Heart left ventricle (tissue), 16 donors: ENCODE measurements around the gene CCDC146. TPM values are rescaled to one million over a fixed set of nuclear protein-coding genes. Genes with fewer than 3 reads are reported as not detected.
A peak's percentile ranks its signal among the peaks of the same experiment; 100 is the strongest.

Experiments
- ATAC-seq, 4 donors: fragments of 200-7000 bp; cut with Tn5 transposase; one replicate each; pipeline ENCODE4 v1.9.1; 2020 to 2022; ENCODE audit warnings: moderate library complexity in 4 of 4, mild to moderate bottlenecking in 3 of 4, moderate number of reproducible peaks in 1 of 4
- DNase-seq, 5 donors: peaks; one replicate each; pipeline ENCODE4 v3.0.0-alpha.2; 2020
- H3K27ac ChIP-seq, 12 donors: fragments of 200-600 bp; sonication (generic) in 4 of 12; one replicate each; pipeline versions ENCODE4 v1.5.0 to v1.8.0; 2016 to 2022; ENCODE audit warnings: mild to moderate bottlenecking in 2 of 12
- H3K27me3 ChIP-seq, 9 donors: fragments of 200-600 bp; sonication (generic) in 2 of 9; one replicate each; pipeline versions ENCODE4 v1.5.1 to v1.8.0; 2016 to 2022; ENCODE audit warnings: mild to moderate bottlenecking in 3 of 9
- H3K36me3 ChIP-seq, 9 donors: fragments of 200-600 bp; sonication (generic) in 2 of 9; one replicate each; pipeline versions ENCODE4 v1.5.0 to v1.8.0; 2018 to 2022; ENCODE audit warnings: mild to moderate bottlenecking in 2 of 9
- H3K4me1 ChIP-seq, 12 donors: fragments of 200-600 bp; sonication (generic) in 4 of 12; one replicate each; pipeline versions ENCODE4 v1.5.0 to v1.8.0; 2016 to 2022; ENCODE audit warnings: mild to moderate bottlenecking in 3 of 12
- H3K4me3 ChIP-seq, 12 donors: fragments of 200-600 bp; sonication (generic) in 4 of 12; one replicate each; pipeline versions ENCODE4 v1.5.0 to v1.8.0; 2017 to 2022; ENCODE audit warnings: mild to moderate bottlenecking in 9 of 12, moderate library complexity in 4 of 12
- H3K9me3 ChIP-seq, 12 donors: fragments of 200-600 bp; sonication (generic) in 4 of 12; one replicate each; pipeline versions ENCODE4 v1.5.0 to v1.8.0; 2016 to 2022; ENCODE audit warnings: mild to moderate bottlenecking in 1 of 12
- CTCF ChIP-seq, 12 donors: fragments of 200-600 bp; sonication (generic) in 4 of 12; IDR thresholded peaks; one replicate each; pipeline versions ENCODE4 v1.5.0 to v1.8.0; 2018 to 2022; ENCODE audit warnings: antibody characterized with exemption in 12 of 12, mild to moderate bottlenecking in 5 of 12
- POLR2A ChIP-seq, 2 donors: fragments of 450-650 bp; IDR thresholded peaks; one replicate each; pipeline ENCODE4 v1.6.1; 2017; ENCODE audit warnings: antibody characterized with exemption in 2 of 2, mild to moderate bottlenecking in 2 of 2, moderate library complexity in 2 of 2
- WGBS, 4 donors: extraction: QIAGEN DNeasy Blood & Tissue Kit in 2 of 4; methylation state at CpG; one replicate each; pipeline versions ENCODE4 v1.1.5 to v1.1.7; 2013 to 2018; 5-methylcytosine and 5-hydroxymethylcytosine counted together
- intact Hi-C, 10 donors: fragments of 100-400 bp; cut with DNase I; formaldehyde crosslinking; loops; one replicate each; pipeline versions ENCODE4 v1.11.1 to v1.14.2; 2022
- polyA plus RNA-seq, 2 donors: library from polyadenylated mRNA; stranded (reverse); fragments of 200-250 nt; gene quantifications; one replicate each; pipeline ENCODE4 v1.2.3, GENCODE V29; 2013
- total RNA-seq, 9 donors: library from RNA; depleted of rRNA in 2 of 9; stranded (reverse); fragments of >200 nt in 2 of 9; fragmentation: NEBNext Ultra II Directional in 3 of 9; extraction: Animal tissue kit (Norgen Biotek cat#: 25700) in 3 of 9; gene quantifications; one replicate each; pipeline versions ENCODE4 v1.1.0 to v1.2.4, GENCODE V29; 2016 to 2023
- donor health status: ischemic (EF 13 %, LVEDD 7.1; RV severe dilation, severe dysfunction).
- donor health status: healthy with polysubstance abuse.
- donor health status: DM: no; HTN: yes; CAD: no.
- donor health status: DM: no; HTN: no; CAD: no.
- donor health status: ischemic (EF 25% LVEDD 6.9; RV normal size, moderate dysfunction).
- donor health status: ischemic (EF 25% LVEDD 5.7; RV mildly dilated, moderate dysfunction).
- donor health status: healthy.
- donor health status: DM: yes; HTN: yes; CAD: no.
- donor health status: ischemic (EF 35%, LVEDD 5.7; RV mildly dilated, moderate dysfunction).
- donor health status: nonischemic (EF 11% LVEDD 7.7; RV severe dilation, severe dysfunction).
- donor health status: DM: yes; HTN: yes; CAD: no.
- donor health status: PGD.
- donor health status: ischemic (EF 29% LVEDD 5.4; RV normal size, mild dysfunction).
- donor health status: nonischemic (EF 23%, LVEDD 6.1; RV moderate dilation, normal function).

The CCDC146 gene
- total and polyA plus RNA-seq, 11 donors = 2.1 to 13.3 (median 6.6) TPM

- H3K36me3 ChIP-seq = peaks cover 0 to 27% (median 2%) of the 10 kb centered on the region in 9 donors
- no peak for ATAC-seq
- no peak for DNase-seq
- H3K27me3 ChIP-seq = no peaks in the 10 kb centered on the region
- no peaks in the 10 kb centered on the region for H3K9me3 ChIP-seq
- intact Hi-C loops = no loop called here
- TF ChIP-seq CTCF (IDR thresholded peaks at IDR 0.05) = no peak
- no peak for TF ChIP-seq POLR2A (IDR thresholded peaks at IDR 0.05)
- H3K4me3 ChIP-seq = peak overlapping the region in 1 of 12 donors; percentile 19
- no peak overlapping the region for H3K27ac ChIP-seq
- peaks cover 0 to 27% (median 14%) of the 10 kb centered on the region in 12 donors for H3K4me1 ChIP-seq
- 44 to 54% (median 47%) methylated on average over 2 of the region's 2 CpGs for WGBS, 4 donors
Observed at GRCh38 chr7:77284616-77285015, 162.2 kb downstream of the CCDC146 start.

- Histone ChIP-seq H3K27ac (no peak overlapping the region), H3K9me3 (no peaks in the 10 kb centered on the region), H3K27me3 (no peaks in the 10 kb centered on the region), H3K36me3 (peaks cover 0 to 34% (median 6%) of the 10 kb centered on the region in 9 donors), H3K4me1 (peaks cover 0 to 4% (median 0%) of the 10 kb centered on the region in 12 donors), H3K4me3 (no peak overlapping the region)
- DNase-seq (no peak), ATAC-seq (no peak)
- TF ChIP-seq POLR2A (IDR thresholded peaks at IDR 0.05) = no peak
- no peak for TF ChIP-seq CTCF (IDR thresholded peaks at IDR 0.05)
- WGBS, 4 donors = 71 to 83% (median 80%) methylated on average over 7 of the region's 7 CpGs
- intact Hi-C loops = no loop called here
Observed at GRCh38 chr7:77288676-77289320, 166.4 kb downstream of the CCDC146 start.

- 96 to 98% (median 98%) methylated on average over 3 of the region's 3 CpGs for WGBS, 4 donors
- Histone ChIP-seq H3K27me3 (no peaks in the 10 kb centered on the region), H3K36me3 (peaks cover 0 to 37% (median 6%) of the 10 kb centered on the region in 9 donors), H3K27ac (no peak overlapping the region), H3K4me3 (no peak overlapping the region), H3K4me1 (peaks cover 0 to 4% (median 0%) of the 10 kb centered on the region in 12 donors), H3K9me3 (no peaks in the 10 kb centered on the region)
- intact Hi-C loops = no loop called here
- TF ChIP-seq POLR2A (IDR thresholded peaks at IDR 0.05) = no peak
- no peak for ATAC-seq
- no peak for DNase-seq
Observed at GRCh38 chr7:77289387-77289786, 167.0 kb downstream of the CCDC146 start.

- no peak overlapping the region for H3K4me3 ChIP-seq
- no peak for ATAC-seq
Observed at GRCh38 chr7:77290425-77290824, 168.0 kb downstream of the CCDC146 start.

More at GRCh38 chr7:77290425-77290824, 168.0 kb downstream of the CCDC146 start:
- no peak for TF ChIP-seq POLR2A (IDR thresholded peaks at IDR 0.05)
- TF ChIP-seq CTCF (IDR thresholded peaks at IDR 0.05) = no peak
- no peak overlapping the region for H3K27ac ChIP-seq
- H3K27me3 ChIP-seq = no peaks in the 10 kb centered on the region
- DNase-seq = no peak
- no peaks in the 10 kb centered on the region for H3K4me1 ChIP-seq
- peaks cover 0 to 37% (median 6%) of the 10 kb centered on the region in 9 donors for H3K36me3 ChIP-seq
- H3K9me3 ChIP-seq = no peaks in the 10 kb centered on the region
- intact Hi-C loops = loop anchor here in 1 of 10 donors (5.0 kb wide), 1 partner anchor 52 kb away; no protein-coding TSS in a partner anchor
